A549 treated with Mapracorat at 1 μM for 4 hours (cell line): ENCODE results near the gene RILP. TPM values are rescaled to one million over a fixed set of nuclear protein-coding genes. Genes with fewer than 3 reads are reported as not detected.

Experiments used
- total RNA-seq: library from RNA; stranded (reverse); fragments of 200-300 nt; extraction: Qiagen RNA extraction; gene quantifications from 5 replicates; pipeline ENCODE4 v1.2.3, GENCODE V29; 2022

The RILP gene
- total RNA-seq = 14.0 to 20.0 TPM (median 16.8 TPM) in 5 replicates

GRCh38 chr17:1649844-1650501, at the start of gene RILP:
Gene RILP (minus strand): TSS chr17:1649866. CDS start chr17:1649804, 62 bp downstream.

GRCh38 chr17:1684378-1685189, 34.9 kb upstream of the RILP start, which contains the start of gene PRPF8:
Gene PRPF8 (minus strand): TSS chr17:1684867. CDS start chr17:1684571, 296 bp downstream.

GRCh38 chr17:1645207-1646171, 4.2 kb downstream of the RILP start, which contains the start of gene SCARF1:
Gene SCARF1 (minus strand): TSS chr17:1645732. CDS start chr17:1645697, 35 bp downstream.

GRCh38 chr17:1627982-1628855, 21.4 kb downstream of the RILP start, which contains the start of gene SLC43A2:
Gene SLC43A2 (minus strand): TSS chr17:1628834. CDS start chr17:1627874, 960 bp downstream.

Other genes starting within 250 kb of the RILP start
- gene YWHAE, start 249.6 kb downstream of the RILP start, total RNA-seq = 542 to 1,108 TPM (median 563 TPM) in 5 replicates
- 76.2 to 89.8 TPM (median 85.3 TPM) in 5 replicates for gene CRK, start 193.6 kb downstream of the RILP start, total RNA-seq
- gene MYO1C, start 157.2 kb downstream of the RILP start, total RNA-seq = 104 to 139 TPM (median 136 TPM) in 5 replicates
- gene INPP5K, start 133.3 kb downstream of the RILP start, total RNA-seq = 21.6 to 25.3 TPM (median 24.5 TPM) in 5 replicates
- 62.8 to 70.0 TPM (median 65.2 TPM) in 5 replicates for gene PITPNA, start 87.1 kb downstream of the RILP start, total RNA-seq
- gene SLC43A2, start 21.0 kb downstream of the RILP start, total RNA-seq = 4.0 to 7.1 TPM (median 5.8 TPM) in 5 replicates
- gene SCARF1, start 4.1 kb downstream of the RILP start, total RNA-seq = 0.20 to 0.38 TPM (median 0.27 TPM) in 5 replicates
- 247 to 273 TPM (median 254 TPM) in 5 replicates for gene PRPF8, start 35.0 kb upstream of the RILP start, total RNA-seq
- 1.4 to 2.1 TPM (median 1.7 TPM) in 5 replicates for gene TLCD2, start 60.5 kb upstream of the RILP start, total RNA-seq
- 19.1 to 33.1 TPM (median 28.5 TPM) in 5 replicates for gene WDR81, start 74.8 kb upstream of the RILP start, total RNA-seq
- gene SERPINF2, start 93.0 kb upstream of the RILP start, total RNA-seq = 2.3 to 3.5 TPM (median 2.9 TPM) in 5 replicates
- gene SERPINF1, start 112.2 kb upstream of the RILP start, total RNA-seq = 1.6 to 2.1 TPM (median 1.8 TPM) in 5 replicates
- gene SMYD4, start 180.0 kb upstream of the RILP start, total RNA-seq = 7.7 to 10.1 TPM (median 8.9 TPM) in 5 replicates
- gene RPA1, start 180.1 kb upstream of the RILP start, total RNA-seq = 61.3 to 81.1 TPM (median 71.4 TPM) in 5 replicates